H9 (cell line): ENCODE data around the gene DOC2B. TPM values are rescaled to one million over a fixed set of nuclear protein-coding genes. Genes with fewer than 3 reads are reported as not detected.

Source experiments
- DNase-seq: peaks from one replicate; pipeline ENCODE4 v3.0.0-alpha.2; 2017
- H2AFZ ChIP-seq: one replicate; pipeline ENCODE4 v1.6.1; 2013; ENCODE audit warnings: mild to moderate bottlenecking, low read length, control low read depth, moderate library complexity
- H2AK5ac ChIP-seq: 2 replicates; pipeline ENCODE4 v1.6.1; 2013; ENCODE audit warnings: low read length, control low read depth, mixed read lengths; ENCODE audit not compliant: insufficient read length
- H2BK120ac ChIP-seq: one replicate; pipeline ENCODE4 v1.6.1; 2013; ENCODE audit warnings: low read depth, mild to moderate bottlenecking, low read length, control low read depth, inconsistent platforms; ENCODE audit not compliant: poor library complexity, severe bottlenecking
- H2BK12ac ChIP-seq: 2 replicates; pipeline ENCODE4 v1.6.1; 2013; ENCODE audit warnings: low read length, control low read depth, mixed read lengths, low read depth; ENCODE audit not compliant: insufficient read length
- H2BK15ac ChIP-seq: 2 replicates; pipeline ENCODE4 v1.6.1; 2013; ENCODE audit warnings: low read depth, low read length, control low read depth
- H2BK20ac ChIP-seq: one replicate; pipeline ENCODE4 v1.6.1; 2013; ENCODE audit warnings: low read depth, mild to moderate bottlenecking, low read length, control low read depth, inconsistent platforms; ENCODE audit not compliant: poor library complexity, severe bottlenecking
- H2BK5ac ChIP-seq: 2 replicates; pipeline ENCODE4 v1.6.1; 2013; ENCODE audit warnings: low read length, control low read depth, mixed read lengths; ENCODE audit not compliant: insufficient read length
- H3K14ac ChIP-seq: 2 replicates; pipeline ENCODE4 v1.6.1; 2013; ENCODE audit warnings: low read length, control low read depth; ENCODE audit not compliant: insufficient read depth
- H3K18ac ChIP-seq: 2 replicates; pipeline ENCODE4 v1.6.1; 2013; ENCODE audit warnings: low read depth, mild to moderate bottlenecking, mixed read lengths, low read length, control low read depth; ENCODE audit not compliant: insufficient read length
- H3K23ac ChIP-seq: 2 replicates; pipeline ENCODE4 v1.6.1; 2013; ENCODE audit warnings: low read length, control low read depth, mixed read lengths, low read depth; ENCODE audit not compliant: insufficient read length
- H3K23me2 ChIP-seq: 2 replicates; pipeline ENCODE4 v1.6.1; 2013; ENCODE audit warnings: low read depth, mild to moderate bottlenecking, mixed read lengths, low read length, control low read depth; ENCODE audit not compliant: insufficient read length, poor library complexity, severe bottlenecking
- H3K27ac ChIP-seq: 2 replicates; pipeline ENCODE4 v1.5.1; 2013; ENCODE audit warnings: low read length, control low read depth, mixed read lengths, low read depth; ENCODE audit not compliant: insufficient read length
- H3K27me3 ChIP-seq: 2 replicates; pipeline ENCODE4 v1.6.1; 2013; ENCODE audit warnings: low read length, control low read depth, inconsistent platforms; ENCODE audit not compliant: insufficient read depth
- H3K4ac ChIP-seq: 2 replicates; pipeline ENCODE4 v1.6.1; 2013; ENCODE audit warnings: low read depth, mild to moderate bottlenecking, control low read depth, inconsistent platforms, low read length, moderate library complexity
- H3K4me1 ChIP-seq: 2 replicates; pipeline ENCODE4 v1.6.1; 2013; ENCODE audit warnings: low read length, control low read depth, inconsistent platforms; ENCODE audit not compliant: insufficient read depth
- H3K4me2 ChIP-seq: 2 replicates; pipeline ENCODE4 v1.6.1; 2013; ENCODE audit warnings: low read length, control low read depth, mixed read lengths; ENCODE audit not compliant: insufficient read length, insufficient read depth
- H3K56ac ChIP-seq: 2 replicates; pipeline ENCODE4 v1.6.1; 2013; ENCODE audit warnings: low read depth, mild to moderate bottlenecking, mixed read lengths, low read length, control low read depth; ENCODE audit not compliant: insufficient read length
- H3K79me1 ChIP-seq: 2 replicates; pipeline ENCODE4 v1.6.1; 2013; ENCODE audit warnings: low read depth, mild to moderate bottlenecking, moderate library complexity, low read length, control low read depth, inconsistent platforms; ENCODE audit not compliant: insufficient read depth, poor library complexity, severe bottlenecking
- H3K79me2 ChIP-seq: 2 replicates; pipeline ENCODE4 v1.6.1; 2013; ENCODE audit warnings: low read length, control low read depth, inconsistent platforms; ENCODE audit not compliant: insufficient read depth
- H3K9ac ChIP-seq: 2 replicates; pipeline ENCODE4 v1.6.1; 2013; ENCODE audit warnings: low read length, control low read depth, mixed read lengths; ENCODE audit not compliant: insufficient read length; ENCODE audit errors: extremely low read depth
- H3K9me3 ChIP-seq: one replicate; pipeline ENCODE4 v1.6.1; 2013; ENCODE audit warnings: low read depth, low read length, inconsistent platforms; ENCODE audit not compliant: control insufficient read depth
- H3T11ph ChIP-seq: one replicate; pipeline ENCODE4 v1.6.1; 2013; ENCODE audit warnings: mild to moderate bottlenecking, low read length, control low read depth, inconsistent platforms
- H4K20me1 ChIP-seq: one replicate; pipeline ENCODE4 v1.6.1; 2013; ENCODE audit not compliant: control insufficient read depth, insufficient read length, insufficient read depth
- H4K5ac ChIP-seq: 2 replicates; pipeline ENCODE4 v1.6.1; 2013; ENCODE audit warnings: low read depth, mild to moderate bottlenecking, mixed read lengths, low read length, control low read depth; ENCODE audit not compliant: insufficient read length
- H4K8ac ChIP-seq: replicated peaks from 2 replicates; pipeline ENCODE4 v1.6.1; 2013; ENCODE audit warnings: low read length, control low read depth, mixed read lengths, low read depth; ENCODE audit not compliant: insufficient read length
- H4K91ac ChIP-seq: 2 replicates; pipeline ENCODE4 v1.6.1; 2013; ENCODE audit warnings: low read depth, mild to moderate bottlenecking, moderate library complexity, mixed read lengths, low read length, control low read depth; ENCODE audit not compliant: insufficient read length
- H3K27ac Mint-ChIP-seq, 3 experiments: 2 replicates in 2 of 3; 3 replicates in 1 of 3; pipeline ENCODE4 v1.8.0; 2020 to 2021; ENCODE audit warnings: mixed read lengths in 3 of 3, mild to moderate bottlenecking in 1 of 3, moderate library complexity in 1 of 3
- H3K27me3 Mint-ChIP-seq: 2 replicates; pipeline ENCODE4 v1.8.0; 2021; ENCODE audit warnings: low read depth, mild to moderate bottlenecking, moderate library complexity, mixed read lengths
- H3K36me3 Mint-ChIP-seq, 3 experiments: 2 replicates in 2 of 3; 3 replicates in 1 of 3; pipeline ENCODE4 v1.8.0; 2020 to 2021; ENCODE audit warnings: low read depth in 3 of 3, mixed read lengths in 3 of 3; ENCODE audit not compliant: insufficient read depth in 1 of 3
- H3K4me1 Mint-ChIP-seq, 2 experiments: 2 replicates each; pipeline ENCODE4 v1.8.0; 2020; ENCODE audit warnings: mixed read lengths in 2 of 2
- H3K4me3 Mint-ChIP-seq, 2 experiments: 2 replicates in 1 of 2; 3 replicates in 1 of 2; pipeline ENCODE4 v1.8.0; 2020 to 2021; ENCODE audit warnings: mild to moderate bottlenecking in 2 of 2, mixed read lengths in 2 of 2, moderate library complexity in 1 of 2
- H3K9me3 Mint-ChIP-seq, 2 experiments: 2 replicates in 1 of 2; 3 replicates in 1 of 2; pipeline ENCODE4 v1.8.0; 2020; ENCODE audit warnings: mild to moderate bottlenecking in 2 of 2, mixed read lengths in 2 of 2, moderate library complexity in 1 of 2
- WGBS: extraction: QIAGEN DNeasy Blood & Tissue Kit; methylation state at CpG from one replicate; pipeline ENCODE4 v1.1.7; 2013; ENCODE audit warnings: missing lambda C conversion rate, low lambda C conversion rate, mixed read lengths; ENCODE audit not compliant: insufficient read length; ENCODE audit errors: extremely low coverage; 5-methylcytosine and 5-hydroxymethylcytosine counted together
- total RNA-seq: library from RNA; stranded (reverse); gene quantifications from 2 replicates; pipeline ENCODE4 v1.2.1, GENCODE V29; 2021
- TF ChIP-seq, protein P1 (sequence below): fragments of 200-600 bp; sonication (generic); conservative IDR thresholded peaks from 3 replicates; pipeline ENCODE4 v1.8.0; 2021; ENCODE audit warnings: antibody characterized with exemption, mild to moderate bottlenecking

The DOC2B gene
- total RNA-seq, 1 experiment from 2014 or later: 2.1 TPM

- Histone ChIP-seq H3K18ac (no peak overlapping the region), H2BK12ac (no peak overlapping the region), H3K9me3 (no peaks in the 10 kb centered on the region), H3K56ac (no peak overlapping the region), H2AFZ (no peak overlapping the region), H3K79me1 (no peaks in the 10 kb centered on the region), H2BK20ac (no peak overlapping the region), H2BK120ac (no peak overlapping the region), H3K27me3 (no peaks in the 10 kb centered on the region), H3K23me2 (no peaks in the 10 kb centered on the region), H2AK5ac (no peak overlapping the region), H3K79me2 (no peaks in the 10 kb centered on the region), H2BK5ac (no peak overlapping the region), H3K14ac (no peak overlapping the region), H3K4ac (no peak overlapping the region), H4K8ac (no peak overlapping the region), H3K27ac (no peak overlapping the region), H4K91ac (no peak overlapping the region), H3T11ph (no peak overlapping the region), H4K20me1 (no peaks in the 10 kb centered on the region), H3K9ac (no peak overlapping the region), H3K4me2 (no peak overlapping the region), H2BK15ac (no peak overlapping the region), H3K23ac (no peak overlapping the region), H3K4me1 (no peaks in the 10 kb centered on the region), H4K5ac (no peak overlapping the region)
- H3K27me3 Mint-ChIP-seq: no peaks in the 10 kb centered on the region; the same call in none of the 2 replicates
- TF ChIP-seq, protein P1, sequence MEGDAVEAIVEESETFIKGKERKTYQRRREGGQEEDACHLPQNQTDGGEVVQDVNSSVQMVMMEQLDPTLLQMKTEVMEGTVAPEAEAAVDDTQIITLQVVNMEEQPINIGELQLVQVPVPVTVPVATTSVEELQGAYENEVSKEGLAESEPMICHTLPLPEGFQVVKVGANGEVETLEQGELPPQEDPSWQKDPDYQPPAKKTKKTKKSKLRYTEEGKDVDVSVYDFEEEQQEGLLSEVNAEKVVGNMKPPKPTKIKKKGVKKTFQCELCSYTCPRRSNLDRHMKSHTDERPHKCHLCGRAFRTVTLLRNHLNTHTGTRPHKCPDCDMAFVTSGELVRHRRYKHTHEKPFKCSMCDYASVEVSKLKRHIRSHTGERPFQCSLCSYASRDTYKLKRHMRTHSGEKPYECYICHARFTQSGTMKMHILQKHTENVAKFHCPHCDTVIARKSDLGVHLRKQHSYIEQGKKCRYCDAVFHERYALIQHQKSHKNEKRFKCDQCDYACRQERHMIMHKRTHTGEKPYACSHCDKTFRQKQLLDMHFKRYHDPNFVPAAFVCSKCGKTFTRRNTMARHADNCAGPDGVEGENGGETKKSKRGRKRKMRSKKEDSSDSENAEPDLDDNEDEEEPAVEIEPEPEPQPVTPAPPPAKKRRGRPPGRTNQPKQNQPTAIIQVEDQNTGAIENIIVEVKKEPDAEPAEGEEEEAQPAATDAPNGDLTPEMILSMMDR: no peak
- DNase-seq: no peak
- H3K36me3 Mint-ChIP-seq: no peaks in the 10 kb centered on the region
- WGBS: no CpG with 5 or more reads among the region's 10 CpGs
- H3K9me3 Mint-ChIP-seq: no peaks in the 10 kb centered on the region
- H3K4me1 Mint-ChIP-seq: peaks cover 2 to 4% of the 10 kb centered on the region in 2 experiments; a peak in 2 of 4 replicates
- H3K27ac Mint-ChIP-seq: peak overlapping the region in 1 of 3 experiments; percentile 28; a peak in 1 of 7 replicates
- H3K4me3 Mint-ChIP-seq: no peak overlapping the region
Measured at GRCh38 chr17:161481-161880, 20.0 kb downstream of the DOC2B start.
